Osteoblast (primary cell): Measurements from ENCODE around the gene TCTA. TPM values are rescaled to one million over a fixed set of nuclear protein-coding genes. Genes with fewer than 3 reads are reported as not detected.

ENCODE experiments used
- DNase-seq: peaks from one replicate; pipeline ENCODE4 v3.0.0; 2011; ENCODE audit warnings: low spot score, mixed read lengths; ENCODE audit not compliant: insufficient read length; ENCODE audit errors: missing footprints
- H2AFZ ChIP-seq: 2 replicates; pipeline ENCODE4 v1.6.0; 2011; ENCODE audit warnings: mild to moderate bottlenecking, low read length
- H3K27ac ChIP-seq: 2 replicates; pipeline ENCODE4 v1.5.1; 2011; ENCODE audit warnings: mild to moderate bottlenecking, low read depth, low read length, moderate library complexity
- H3K27me3 ChIP-seq: 2 replicates; pipeline ENCODE4 v1.6.0; 2012; ENCODE audit warnings: mild to moderate bottlenecking, control low read depth, inconsistent platforms, low read length, moderate library complexity; ENCODE audit not compliant: insufficient read depth
- H3K36me3 ChIP-seq: 2 replicates; pipeline ENCODE4 v1.5.1; 2011; ENCODE audit warnings: mild to moderate bottlenecking, low read length, control low read depth, moderate library complexity; ENCODE audit not compliant: insufficient read depth
- H3K4me1 ChIP-seq: 2 replicates; pipeline ENCODE4 v1.5.1; 2011; ENCODE audit warnings: mild to moderate bottlenecking, low read length, control low read depth, moderate library complexity; ENCODE audit not compliant: insufficient read depth
- H3K4me2 ChIP-seq: 2 replicates; pipeline ENCODE4 v1.6.0; 2011; ENCODE audit warnings: mild to moderate bottlenecking, low read length; ENCODE audit not compliant: insufficient read depth
- H3K4me3 ChIP-seq: fragments of 200-600 bp; sonication (generic); 3 replicates; pipeline ENCODE4 v1.5.1; 2012; ENCODE audit warnings: mild to moderate bottlenecking, low read length, inconsistent platforms; ENCODE audit not compliant: insufficient read depth
- H3K79me2 ChIP-seq: 2 replicates; pipeline ENCODE4 v1.6.0; 2012; ENCODE audit warnings: mild to moderate bottlenecking, low read length, control low read depth, inconsistent platforms; ENCODE audit not compliant: insufficient read depth
- H3K9me3 ChIP-seq: 2 replicates; pipeline ENCODE4 v1.5.1; 2011; ENCODE audit warnings: low read depth, low read length, control low read depth
- H4K20me1 ChIP-seq: 2 replicates; pipeline ENCODE4 v1.6.0; 2012; ENCODE audit warnings: mild to moderate bottlenecking, low read length, control low read depth; ENCODE audit not compliant: insufficient read depth
- total RNA-seq: library from RNA; depleted of rRNA; stranded (reverse); fragments of >200 nt; gene quantifications from 2 replicates; pipeline ENCODE4 v1.2.3, GENCODE V29; 2012
- TF ChIP-seq, protein P1 (sequence below): IDR thresholded peaks from 2 replicates; pipeline ENCODE4 v1.5.1; 2011; ENCODE audit warnings: mild to moderate bottlenecking, low read depth, low read length, moderate library complexity; ENCODE audit errors: extremely low read depth

TCTA gene
- total RNA-seq, 1 donor: 35.8 TPM

DNA sequence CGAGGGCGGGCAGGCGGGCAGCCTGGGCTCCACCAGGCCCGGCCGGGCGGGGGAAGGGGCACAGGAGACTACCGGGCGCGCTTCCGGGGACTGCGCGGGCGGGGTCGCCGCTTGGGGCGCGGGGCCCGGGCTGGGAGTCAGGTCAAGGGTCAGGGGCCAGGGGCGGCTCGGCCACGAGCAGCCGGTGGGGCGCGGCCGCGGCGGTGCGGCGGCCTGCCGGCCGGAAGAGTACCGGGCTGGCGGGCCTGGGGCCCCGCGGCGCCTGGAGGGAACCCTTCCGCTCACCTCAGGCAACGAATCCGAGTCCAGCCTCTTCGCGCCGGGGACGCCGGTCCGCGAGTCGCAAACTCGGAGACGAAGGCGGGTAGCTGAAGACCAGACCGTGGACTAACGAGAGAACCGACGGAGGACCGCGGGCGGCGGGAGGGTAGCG lies 672 bp upstream of the TCTA start:
- Histone ChIP-seq H3K27ac (peak overlapping the region; percentile 70), H3K4me2 (peak overlapping the region; percentile 94), H3K4me3 (peak overlapping the region; percentile 91), H4K20me1 (peaks cover 41% of the 10 kb centered on the region), H3K4me1 (peaks cover 33% of the 10 kb centered on the region), H2AFZ (no peak overlapping the region), H3K79me2 (peaks cover 83% of the 10 kb centered on the region), H3K27me3 (no peaks in the 10 kb centered on the region), H3K9me3 (no peaks in the 10 kb centered on the region), H3K36me3 (peaks cover 20% of the 10 kb centered on the region)
- TF ChIP-seq, protein P1, sequence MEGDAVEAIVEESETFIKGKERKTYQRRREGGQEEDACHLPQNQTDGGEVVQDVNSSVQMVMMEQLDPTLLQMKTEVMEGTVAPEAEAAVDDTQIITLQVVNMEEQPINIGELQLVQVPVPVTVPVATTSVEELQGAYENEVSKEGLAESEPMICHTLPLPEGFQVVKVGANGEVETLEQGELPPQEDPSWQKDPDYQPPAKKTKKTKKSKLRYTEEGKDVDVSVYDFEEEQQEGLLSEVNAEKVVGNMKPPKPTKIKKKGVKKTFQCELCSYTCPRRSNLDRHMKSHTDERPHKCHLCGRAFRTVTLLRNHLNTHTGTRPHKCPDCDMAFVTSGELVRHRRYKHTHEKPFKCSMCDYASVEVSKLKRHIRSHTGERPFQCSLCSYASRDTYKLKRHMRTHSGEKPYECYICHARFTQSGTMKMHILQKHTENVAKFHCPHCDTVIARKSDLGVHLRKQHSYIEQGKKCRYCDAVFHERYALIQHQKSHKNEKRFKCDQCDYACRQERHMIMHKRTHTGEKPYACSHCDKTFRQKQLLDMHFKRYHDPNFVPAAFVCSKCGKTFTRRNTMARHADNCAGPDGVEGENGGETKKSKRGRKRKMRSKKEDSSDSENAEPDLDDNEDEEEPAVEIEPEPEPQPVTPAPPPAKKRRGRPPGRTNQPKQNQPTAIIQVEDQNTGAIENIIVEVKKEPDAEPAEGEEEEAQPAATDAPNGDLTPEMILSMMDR: no peak
- DNase-seq: no peak

DNA sequence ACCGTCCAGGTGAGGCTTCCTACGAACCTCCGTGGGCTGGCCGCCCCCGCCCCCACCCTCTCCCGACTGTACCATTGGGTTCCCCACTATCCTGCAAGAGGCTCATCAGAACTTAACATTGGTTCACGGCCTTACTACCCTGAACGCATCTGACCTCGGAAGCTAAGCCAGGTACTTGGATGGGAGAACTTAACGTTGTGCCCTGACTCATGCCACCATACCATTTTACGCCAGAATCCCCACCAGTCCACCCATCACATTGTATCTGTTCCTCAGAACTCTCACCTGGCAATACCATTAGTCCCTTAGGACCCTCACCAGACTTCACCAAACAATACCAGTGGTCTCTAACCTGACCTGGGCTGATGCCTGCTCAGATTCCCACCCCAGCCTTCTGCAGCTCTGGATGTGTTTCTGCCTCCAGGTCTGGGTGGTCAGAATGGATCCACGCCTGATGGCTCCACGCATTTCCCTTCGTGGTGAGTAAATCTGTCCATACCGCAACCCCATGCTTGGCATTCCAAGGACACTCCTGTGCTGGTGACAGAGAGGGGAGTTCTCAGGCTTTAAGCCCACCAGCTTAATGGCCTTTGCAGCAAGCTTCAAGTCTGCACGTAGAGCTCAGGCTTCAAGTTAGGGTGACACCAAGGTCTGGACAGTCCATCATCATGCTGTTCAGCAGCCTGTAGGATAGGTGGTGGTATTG lies 562 bp downstream of the TCTA start:
- DNase-seq: peak; percentile 76
- Histone ChIP-seq H3K79me2 (peaks cover 71% of the 10 kb centered on the region), H3K4me1 (peaks cover 28% of the 10 kb centered on the region)

DNA sequence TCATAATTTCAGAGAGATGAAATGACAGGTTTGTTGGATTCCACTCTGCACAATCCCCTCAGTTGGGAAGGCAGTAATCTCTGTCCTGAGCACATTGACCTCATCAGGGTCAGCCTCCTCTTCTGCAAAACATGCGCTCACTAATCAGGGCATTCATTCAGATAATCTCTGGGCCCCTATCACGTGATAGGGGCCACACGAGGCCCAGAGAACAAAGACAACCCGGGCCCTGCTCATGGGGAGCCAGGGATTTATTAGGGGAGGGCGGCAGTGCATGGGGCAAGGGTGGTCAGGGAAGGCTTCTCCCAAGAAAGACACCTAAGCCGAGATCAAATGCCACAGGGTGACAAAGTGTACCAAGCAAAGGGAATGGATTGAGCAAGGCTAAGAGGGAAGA lies 1.1 kb downstream of the TCTA start:
- Histone ChIP-seq H3K4me2 (peak overlapping the region; percentile 88), H3K79me2 (peaks cover 65% of the 10 kb centered on the region), H3K4me3 (peak overlapping the region; percentile 91), H3K4me1 (peaks cover 25% of the 10 kb centered on the region), H3K27me3 (no peaks in the 10 kb centered on the region), H2AFZ (no peak overlapping the region), H3K36me3 (peaks cover 33% of the 10 kb centered on the region), H4K20me1 (peaks cover 24% of the 10 kb centered on the region), H3K9me3 (no peaks in the 10 kb centered on the region), H3K27ac (peak overlapping the region; percentile 95)
- TF ChIP-seq, protein P1: no peak
- no peak for DNase-seq

More for the DNA sequence above, 562 bp downstream of the TCTA start:
- no peaks in the 10 kb centered on the region for H3K27me3 ChIP-seq
- peak overlapping the region; percentile 91 for H3K4me3 ChIP-seq
- H3K36me3 ChIP-seq: peaks cover 31% of the 10 kb centered on the region
- peak overlapping the region; percentile 88 for H3K4me2 ChIP-seq
- peak overlapping the region; percentile 95 for H3K27ac ChIP-seq
- H2AFZ ChIP-seq: peak overlapping the region; percentile 51
- peaks cover 28% of the 10 kb centered on the region for H4K20me1 ChIP-seq
- TF ChIP-seq, protein P1: no peak
- H3K9me3 ChIP-seq: no peaks in the 10 kb centered on the region

DNA sequence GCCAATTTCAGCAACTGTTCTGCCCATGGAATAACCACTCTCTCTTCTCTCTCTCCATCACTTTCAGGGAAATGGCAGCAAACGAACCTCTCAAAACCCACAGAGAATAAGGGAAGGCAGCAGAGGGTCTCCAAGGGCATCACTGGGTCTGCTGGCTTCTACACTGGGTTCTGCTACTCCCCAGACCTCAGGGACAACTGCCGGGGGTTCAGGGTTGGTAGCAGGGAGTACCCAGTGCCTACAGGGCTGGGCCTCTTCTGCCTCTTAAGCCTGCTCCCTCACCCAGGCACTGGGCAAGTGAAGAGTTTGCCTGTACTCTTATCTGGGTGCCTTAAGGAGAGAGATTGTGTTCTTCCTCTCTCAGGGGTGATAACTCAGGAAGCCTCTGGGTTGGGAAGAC lies 2.5 kb downstream of the TCTA start:
- no peak overlapping the region for H3K4me2 ChIP-seq
- no peak overlapping the region for H2AFZ ChIP-seq
- H3K9me3 ChIP-seq: no peaks in the 10 kb centered on the region
- DNase-seq: no peak
- peaks cover 22% of the 10 kb centered on the region for H3K4me1 ChIP-seq
- peaks cover 51% of the 10 kb centered on the region for H3K79me2 ChIP-seq
- no peaks in the 10 kb centered on the region for H3K27me3 ChIP-seq
- TF ChIP-seq, protein P1: no peak
- H3K4me3 ChIP-seq: no peak overlapping the region
- H4K20me1 ChIP-seq: peaks cover 15% of the 10 kb centered on the region
- peak overlapping the region; percentile 61 for H3K27ac ChIP-seq
- H3K36me3 ChIP-seq: peaks cover 33% of the 10 kb centered on the region
